Activated T-cell treated with anti-CD3 and anti-CD28 coated beads for 1 hour (primary cell): ENCODE results near the gene ACVR1B.

ENCODE experiments used
- DNase-seq: peaks from one replicate; pipeline ENCODE4 v3.0.0-alpha.2; 2020; ENCODE audit warnings: low read depth

ACVR1B gene

GRCh38 chr12:51943346-51943745 is 8.2 kb upstream of the ACVR1B start:
- DNase-seq: no peak

GRCh38 chr12:51944608-51945233 is 6.8 kb upstream of the ACVR1B start:
- no peak for DNase-seq

GRCh38 chr12:51947246-51947996 is 4.1 kb upstream of the ACVR1B start:
- no peak for DNase-seq

- DNase-seq: no peak
These were observed 3.4 kb upstream of the ACVR1B start for GRCh38 chr12:51948066-51948465.

- DNase-seq: no peak
These were observed 2.0 kb upstream of the ACVR1B start for GRCh38 chr12:51949342-51950030.

- DNase-seq: no peak
These were observed 759 bp upstream of the ACVR1B start for GRCh38 chr12:51950682-51951198.

- DNase-seq: no peak
These were observed 584 bp downstream of the ACVR1B start for GRCh38 chr12:51951843-51952722.

GRCh38 chr12:51953089-51953488 is 1.6 kb downstream of the ACVR1B start:
- no peak for DNase-seq

GRCh38 chr12:51953864-51954263 is 2.4 kb downstream of the ACVR1B start:
- DNase-seq: no peak

- DNase-seq: no peak
These were observed 3.3 kb downstream of the ACVR1B start for GRCh38 chr12:51954561-51955361.

GRCh38 chr12:51955702-51956101 is 4.2 kb downstream of the ACVR1B start:
- no peak for DNase-seq

- DNase-seq: no peak
These were observed 7.0 kb downstream of the ACVR1B start for GRCh38 chr12:51958542-51958941.

GRCh38 chr12:51959211-51959610 is 7.7 kb downstream of the ACVR1B start:
- no peak for DNase-seq

- DNase-seq: no peak
These were observed 8.4 kb downstream of the ACVR1B start for GRCh38 chr12:51959921-51960320.

GRCh38 chr12:51960488-51960887 is 9.0 kb downstream of the ACVR1B start:
- DNase-seq: no peak

GRCh38 chr12:51960890-51961289 is 9.4 kb downstream of the ACVR1B start:
- no peak for DNase-seq

- DNase-seq: no peak
These were observed 10.3 kb downstream of the ACVR1B start for GRCh38 chr12:51961834-51962233.

GRCh38 chr12:51962737-51963136 is 11.2 kb downstream of the ACVR1B start:
- DNase-seq: no peak

- no peak for DNase-seq
These were observed 12.0 kb downstream of the ACVR1B start for GRCh38 chr12:51963477-51963876.

- no peak for DNase-seq
These were observed 18.1 kb downstream of the ACVR1B start for GRCh38 chr12:51969643-51970042.
